ENCODE measurements around the gene TRDMT1. TPM values are rescaled to one million over a fixed set of nuclear protein-coding genes. Genes with fewer than 3 reads are reported as not detected.
A peak's percentile ranks its signal among the peaks of the same experiment; 100 is the strongest.

TRDMT1 gene
- total and polyA plus RNA-seq, 10 donors, result 1.6 to 40.0 (median 12.0) TPM

DNA sequence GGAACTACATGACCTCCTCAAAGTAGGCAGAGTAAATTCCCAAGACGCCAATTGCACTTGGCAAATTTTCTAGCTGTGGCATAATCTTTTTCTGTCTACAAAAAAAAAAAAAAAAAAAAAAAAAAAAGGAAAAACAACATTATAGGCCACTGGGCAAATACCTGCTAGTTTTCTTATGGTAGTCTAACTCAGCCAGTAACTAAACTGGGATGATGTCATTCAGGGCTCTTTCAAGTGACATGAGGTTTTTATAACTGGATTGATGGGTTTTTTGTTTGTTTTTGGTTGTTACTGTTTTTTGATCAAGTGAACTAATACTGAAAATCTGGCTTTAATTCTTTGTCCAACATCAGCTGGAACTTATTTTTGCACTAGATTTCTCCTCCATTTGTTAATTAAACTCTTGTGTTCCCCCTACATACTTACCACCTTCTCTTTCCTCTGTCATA lies 19.2 kb upstream of the TRDMT1 start:
- Histone ChIP-seq H3K4me1 (peaks cover 0 to 32% (median 15%) of the 10 kb centered on the region in 6 donors), H3K36me3 (no peaks in the 10 kb centered on the region), H3K27me3 (replicated peaks in 1 of 7) (no peaks in the 10 kb centered on the region), H3K4me3 (no peak overlapping the region), H3K27ac (no peak overlapping the region), H3K9me3 (no peaks in the 10 kb centered on the region)
- TF ChIP-seq POLR2AphosphoS5 (IDR thresholded peaks at IDR 0.05) (no peak), POLR2A (IDR thresholded peaks at IDR 0.05) (no peak), CTCF (IDR thresholded peaks at IDR 0.05 in 8 of 11, conservative IDR thresholded peaks at IDR 0.05 in 3 of 11) (no peak)
- intact Hi-C loops (cut with DNase I; ENCODE audit: low total_unique reads), result no loop called here
- WGBS, 5 donors, result 86 to 97% (median 93%) methylated on average over 1 of the region's 1 CpG
- no peak for DNase-seq

DNA sequence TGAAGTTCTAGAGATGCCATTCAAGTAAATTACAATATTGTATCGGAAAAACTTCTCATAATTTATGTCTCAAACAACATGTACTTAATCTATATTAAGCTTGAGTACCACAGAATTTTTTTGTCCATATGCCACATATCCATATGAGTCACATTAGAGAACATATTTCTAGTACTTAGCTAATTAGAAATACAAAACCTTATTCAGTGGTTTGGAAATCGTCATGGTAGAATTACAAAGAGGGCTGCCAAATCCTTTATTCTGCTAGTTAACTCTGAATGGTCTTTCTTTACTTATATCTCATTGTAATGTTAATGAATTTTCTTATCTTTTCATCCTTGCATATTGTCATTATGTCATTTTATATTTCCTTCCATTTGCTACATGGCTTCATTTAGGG lies 17.6 kb upstream of the TRDMT1 start:
- TF ChIP-seq CTCF (IDR thresholded peaks at IDR 0.05 in 8 of 11, conservative IDR thresholded peaks at IDR 0.05 in 3 of 11), result no peak
- TF ChIP-seq POLR2AphosphoS5 (IDR thresholded peaks at IDR 0.05), result no peak
- TF ChIP-seq POLR2A (IDR thresholded peaks at IDR 0.05), result no peak
- Histone ChIP-seq H3K4me1 (peaks cover 0 to 44% (median 21%) of the 10 kb centered on the region in 6 donors), H3K27me3 (replicated peaks in 1 of 7) (no peaks in the 10 kb centered on the region), H3K9me3 (no peaks in the 10 kb centered on the region), H3K4me3 (no peak overlapping the region), H3K36me3 (no peaks in the 10 kb centered on the region), H3K27ac (no peak overlapping the region)
- DNase-seq, result no peak
- intact Hi-C loops (cut with DNase I; ENCODE audit: low total_unique reads), result no loop called here
- WGBS, 5 donors, result 90 to 92% (median 91%) methylated on average over 2 of the region's 2 CpGs

- H3K27ac ChIP-seq, result peak overlapping the region in 6 of 8 donors; percentile 77 to 92 (median 88)
- intact Hi-C loops (cut with DNase I; ENCODE audit: low total_unique reads), result no loop called here
- 81 to 97% (median 87%) methylated on average over 1 of the region's 1 CpG for WGBS, 5 donors
Measured at GRCh38 chr10:17217631-17218232, 16.3 kb upstream of the TRDMT1 start.

More at GRCh38 chr10:17217631-17218232, 16.3 kb upstream of the TRDMT1 start:
- DNase-seq, result no peak
- Histone ChIP-seq H3K36me3 (no peaks in the 10 kb centered on the region), H3K4me3 (peak overlapping the region in 1 of 8 donors; percentile 49), H3K4me1 (peaks cover 0 to 57% (median 26%) of the 10 kb centered on the region in 6 donors), H3K27me3 (replicated peaks in 1 of 7) (no peaks in the 10 kb centered on the region), H3K9me3 (no peaks in the 10 kb centered on the region)
- TF ChIP-seq POLR2A (IDR thresholded peaks at IDR 0.05) (no peak), CTCF (IDR thresholded peaks at IDR 0.05 in 8 of 11, conservative IDR thresholded peaks at IDR 0.05 in 3 of 11) (no peak), POLR2AphosphoS5 (IDR thresholded peaks at IDR 0.05) (no peak)
